ENCODE measurements around the gene EVI5L.
A peak's percentile ranks its signal among the peaks of the same experiment; 100 is the strongest.
"Not testable (repeated sequence)": the region's sequence is repeated elsewhere in the genome, so short reads cannot be mapped to it uniquely, and the experiment has no call there.

EVI5L gene

GRCh38 chr19:7829561-7830271, at the start of gene EVI5L:
Gene EVI5L (plus strand): TSS chr19:7830218. CDS start chr19:7846543, 16,325 bp downstream.
- DNase-seq, result peak; percentile 100

GRCh38 chr19:7781157-7781556, 48.9 kb upstream of the EVI5L start:
- no peak for DNase-seq

- no peak for DNase-seq
These were observed 46.0 kb upstream of the EVI5L start for GRCh38 chr19:7783991-7784423.

DNA sequence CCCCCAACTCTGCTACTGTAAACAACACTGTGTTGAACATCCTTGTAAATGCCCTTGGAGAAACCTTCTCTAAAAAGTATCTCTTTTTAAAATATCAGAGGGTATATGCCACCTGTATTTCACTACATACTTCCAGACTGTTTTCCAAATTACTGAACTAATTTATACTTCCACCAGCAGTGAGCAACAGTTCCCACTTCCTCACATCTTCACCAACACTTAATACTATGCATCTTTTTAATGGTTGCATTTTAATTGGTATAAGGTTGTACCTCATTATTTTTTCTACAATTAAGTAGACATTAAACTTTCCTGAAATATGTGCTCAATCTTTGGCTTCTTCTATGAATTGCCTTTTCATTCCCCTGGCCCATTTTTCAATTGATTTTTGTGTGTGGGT, 45.2 kb upstream of the EVI5L start:
- DNase-seq, result no peak

DNA sequence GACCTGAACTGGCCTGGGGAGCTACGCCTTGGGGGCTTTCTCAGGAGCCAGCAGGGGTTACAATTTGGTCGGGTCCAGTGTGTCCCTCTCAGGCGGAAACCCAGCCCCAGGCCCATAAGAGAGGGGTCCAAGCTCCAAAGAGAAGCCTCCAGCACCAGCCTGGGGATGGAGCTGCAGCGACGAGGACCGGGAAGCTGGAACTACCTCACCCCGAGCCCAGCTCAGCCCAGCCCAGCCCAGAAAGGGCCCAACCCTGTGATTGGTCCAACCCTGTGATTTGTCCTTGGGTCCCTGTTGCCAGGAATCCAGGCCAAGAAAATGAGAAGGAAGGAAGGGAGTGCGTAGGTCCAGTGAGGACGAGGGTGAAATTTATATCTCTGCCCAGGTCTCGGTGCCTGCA, 42.9 kb upstream of the EVI5L start:
- no peak for DNase-seq

- no peak for DNase-seq
These were observed 42.3 kb upstream of the EVI5L start for GRCh38 chr19:7787602-7788177.

- DNase-seq, result no peak
These were observed 41.7 kb upstream of the EVI5L start for GRCh38 chr19:7788178-7788932.

DNA sequence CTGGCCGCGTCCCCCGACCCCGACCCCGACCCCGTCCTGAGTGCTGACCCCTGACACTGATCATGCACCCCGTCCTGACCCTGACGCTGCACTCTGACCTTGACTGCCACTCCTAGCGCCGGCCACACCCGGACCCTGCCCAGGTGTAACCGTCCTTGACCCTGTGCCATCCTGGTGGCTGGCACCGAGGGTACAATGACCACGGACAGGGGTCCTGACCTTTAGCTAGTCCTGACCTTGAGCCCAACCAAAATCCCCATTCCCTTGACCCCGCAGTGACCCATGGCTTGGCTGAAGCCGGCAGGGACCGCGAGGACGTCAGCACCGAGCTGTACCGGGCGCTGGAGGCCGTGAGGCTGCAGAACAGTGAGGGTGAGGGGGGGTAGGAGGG, 41.1 kb upstream of the EVI5L start:
- no peak for DNase-seq

GRCh38 chr19:7789447-7789846, 40.6 kb upstream of the EVI5L start:
- no peak for DNase-seq

GRCh38 chr19:7790416-7790815, 39.6 kb upstream of the EVI5L start:
- DNase-seq, result no peak

- DNase-seq, result no peak
These were observed 37.7 kb upstream of the EVI5L start for GRCh38 chr19:7792281-7792680.

DNA sequence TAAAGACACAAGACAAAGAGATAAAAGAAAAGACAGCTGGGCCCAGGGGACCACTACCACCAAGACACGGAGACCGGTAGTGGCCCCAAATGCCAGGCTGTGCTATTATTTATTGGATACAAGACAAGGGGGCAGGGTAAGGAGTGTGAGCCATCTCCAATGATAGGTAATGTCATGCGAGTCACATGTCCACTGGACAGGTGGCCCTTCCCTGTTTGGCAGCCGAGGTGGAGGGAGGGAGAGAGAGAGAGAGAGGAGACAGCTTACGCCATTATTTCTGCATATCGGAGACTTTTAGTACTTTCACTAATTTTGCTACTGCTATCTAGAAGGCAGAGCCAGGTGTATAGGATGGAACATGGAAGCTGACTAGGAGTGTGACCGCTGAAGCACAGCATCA, 37.3 kb upstream of the EVI5L start:
- not testable (repeated sequence) for DNase-seq

- DNase-seq, result no peak
These were observed 36.5 kb upstream of the EVI5L start for GRCh38 chr19:7793493-7793892.

DNA sequence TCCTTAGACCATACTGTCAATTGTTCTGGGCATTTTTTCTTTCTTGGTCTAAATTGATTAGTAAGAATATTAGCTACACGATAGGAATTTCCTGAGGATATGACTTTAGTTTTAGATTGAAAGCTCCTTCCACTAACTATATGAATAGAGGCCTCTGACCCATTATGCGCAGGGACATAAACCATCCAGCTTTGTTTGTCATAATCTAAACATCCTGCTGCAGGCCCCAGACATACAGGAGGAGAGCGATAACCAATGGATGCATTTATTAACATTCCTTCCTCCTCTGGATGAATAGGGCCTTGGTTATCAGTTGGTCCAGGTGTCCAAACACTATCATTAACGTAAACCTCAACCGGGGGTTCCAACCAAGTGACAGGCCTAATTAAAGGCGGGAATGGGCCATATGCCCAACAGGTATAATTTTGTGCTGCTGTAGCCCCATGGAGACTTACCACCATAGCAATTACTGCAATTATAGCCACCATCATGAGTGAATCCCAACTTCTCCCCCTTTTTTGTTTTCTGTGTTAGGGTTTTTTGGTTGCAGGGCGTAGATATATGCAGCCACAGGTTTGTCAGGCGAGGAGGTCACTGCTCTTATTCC, 34.4 kb upstream of the EVI5L start:
- DNase-seq, result no peak

- DNase-seq, result peak; percentile 9
These were observed 30.2 kb upstream of the EVI5L start for GRCh38 chr19:7799640-7800355.

GRCh38 chr19:7801020-7801570, 28.9 kb upstream of the EVI5L start:
- DNase-seq, result no peak

DNA sequence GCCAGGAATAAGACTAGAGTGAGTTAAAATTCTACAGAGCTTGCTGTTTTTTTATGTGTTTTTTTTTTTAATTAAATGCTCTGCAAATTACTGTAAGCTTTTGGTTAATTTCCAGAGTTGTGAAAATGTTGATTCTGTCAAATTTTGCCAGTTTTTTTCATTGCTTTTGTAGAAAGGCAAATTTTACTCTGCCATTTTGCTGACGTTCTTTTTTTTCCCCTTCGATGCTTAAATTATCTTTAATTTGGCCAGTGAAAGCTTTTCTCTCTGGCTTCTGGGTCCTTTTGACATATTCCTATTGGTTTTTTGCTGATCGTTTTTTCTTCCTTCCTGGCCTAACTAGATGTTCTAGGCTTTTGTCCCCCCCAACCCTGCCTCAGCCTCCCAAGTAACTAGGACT, 23.8 kb upstream of the EVI5L start:
- no peak for DNase-seq

DNA sequence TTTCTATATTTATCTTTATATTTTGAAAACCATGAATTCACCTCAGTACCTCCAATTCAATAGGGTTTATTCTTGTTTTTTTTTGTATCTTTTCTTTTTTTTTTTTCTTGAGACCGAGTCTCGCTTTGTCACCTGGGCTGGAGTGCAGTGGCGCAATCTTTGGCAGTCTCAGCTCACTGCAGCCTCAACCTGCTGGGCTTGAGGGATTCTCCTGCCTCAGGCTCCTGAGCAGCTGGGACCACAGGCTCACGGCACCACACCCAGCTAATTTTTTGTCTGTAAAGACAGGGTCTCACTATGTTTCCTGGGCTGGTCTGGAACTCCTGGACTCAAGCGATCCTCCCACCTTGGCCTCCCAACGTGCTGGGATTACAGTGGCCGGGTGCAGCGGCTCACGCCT, 23.1 kb upstream of the EVI5L start:
- no peak for DNase-seq

- no peak for DNase-seq
These were observed 21.9 kb upstream of the EVI5L start for GRCh38 chr19:7808108-7808507.

- DNase-seq, result no peak
These were observed 18.0 kb upstream of the EVI5L start for GRCh38 chr19:7811989-7812388.

GRCh38 chr19:7815325-7815724, 14.7 kb upstream of the EVI5L start:
- DNase-seq, result no peak

DNA sequence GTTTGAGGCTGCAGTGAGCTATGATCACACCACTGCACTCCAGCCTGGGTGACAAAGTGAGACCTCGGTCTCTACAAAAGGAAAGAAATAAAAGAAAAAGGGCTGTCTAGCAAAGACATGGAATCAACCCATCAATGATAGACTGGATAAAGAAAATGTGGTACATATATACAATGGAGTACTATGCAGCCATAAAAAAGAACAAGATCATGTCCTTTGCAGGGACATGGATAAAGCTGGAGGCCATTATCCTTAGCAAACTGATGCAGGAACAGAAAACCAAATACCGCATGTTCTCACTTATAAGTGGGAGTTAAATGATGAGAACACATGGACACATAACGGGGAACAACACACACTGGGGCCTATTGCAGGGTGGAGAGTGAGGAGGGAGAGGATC, 14.0 kb upstream of the EVI5L start:
- not testable (repeated sequence) for DNase-seq

- DNase-seq, result no peak
These were observed 12.2 kb upstream of the EVI5L start for GRCh38 chr19:7817801-7818200.

All from NCI-H1436 treated with DMSO at 0.1 percent for 48 hours (cell line).